HL-60 (cell line): ENCODE results near the gene MTREX.

Experiments
- POLR2AphosphoS5 ChIP-seq: IDR thresholded peaks from 2 replicates; pipeline ENCODE4 v1.6.1; 2012; ENCODE audit warnings: low read depth
- TF ChIP-seq, protein P1 (sequence below): IDR thresholded peaks from one replicate; pipeline ENCODE4 v1.5.1; 2011; ENCODE audit warnings: low read length, control low read depth, inconsistent platforms; ENCODE audit not compliant: insufficient read depth
- TF ChIP-seq, protein P2 (sequence below): IDR thresholded peaks from 2 replicates; pipeline ENCODE4 v1.6.1; 2012; ENCODE audit warnings: low read depth; ENCODE audit not compliant: insufficient replicate concordance

DNA sequence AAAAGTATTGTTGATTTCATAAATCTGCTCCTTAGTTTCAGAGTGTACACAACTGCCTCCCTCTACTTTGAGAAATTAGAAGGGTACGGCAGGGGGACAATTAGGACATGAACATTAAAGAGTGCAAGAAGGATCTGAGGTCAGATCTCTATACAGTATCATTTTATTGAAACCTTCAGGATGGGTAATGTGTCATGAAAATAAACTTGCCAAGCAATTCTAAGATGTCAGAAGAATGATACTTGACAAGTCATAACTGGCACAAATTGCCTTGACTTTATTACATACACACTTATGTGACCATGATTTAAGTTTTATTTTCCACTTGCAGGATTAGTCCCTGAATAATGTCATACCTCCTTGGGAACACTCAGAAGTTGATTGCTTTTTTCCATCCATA lies 134.2 kb downstream of the MTREX start:
- TF ChIP-seq, protein P1, sequence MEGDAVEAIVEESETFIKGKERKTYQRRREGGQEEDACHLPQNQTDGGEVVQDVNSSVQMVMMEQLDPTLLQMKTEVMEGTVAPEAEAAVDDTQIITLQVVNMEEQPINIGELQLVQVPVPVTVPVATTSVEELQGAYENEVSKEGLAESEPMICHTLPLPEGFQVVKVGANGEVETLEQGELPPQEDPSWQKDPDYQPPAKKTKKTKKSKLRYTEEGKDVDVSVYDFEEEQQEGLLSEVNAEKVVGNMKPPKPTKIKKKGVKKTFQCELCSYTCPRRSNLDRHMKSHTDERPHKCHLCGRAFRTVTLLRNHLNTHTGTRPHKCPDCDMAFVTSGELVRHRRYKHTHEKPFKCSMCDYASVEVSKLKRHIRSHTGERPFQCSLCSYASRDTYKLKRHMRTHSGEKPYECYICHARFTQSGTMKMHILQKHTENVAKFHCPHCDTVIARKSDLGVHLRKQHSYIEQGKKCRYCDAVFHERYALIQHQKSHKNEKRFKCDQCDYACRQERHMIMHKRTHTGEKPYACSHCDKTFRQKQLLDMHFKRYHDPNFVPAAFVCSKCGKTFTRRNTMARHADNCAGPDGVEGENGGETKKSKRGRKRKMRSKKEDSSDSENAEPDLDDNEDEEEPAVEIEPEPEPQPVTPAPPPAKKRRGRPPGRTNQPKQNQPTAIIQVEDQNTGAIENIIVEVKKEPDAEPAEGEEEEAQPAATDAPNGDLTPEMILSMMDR: no peak
- no peak for TF ChIP-seq POLR2AphosphoS5
- TF ChIP-seq, protein P2, sequence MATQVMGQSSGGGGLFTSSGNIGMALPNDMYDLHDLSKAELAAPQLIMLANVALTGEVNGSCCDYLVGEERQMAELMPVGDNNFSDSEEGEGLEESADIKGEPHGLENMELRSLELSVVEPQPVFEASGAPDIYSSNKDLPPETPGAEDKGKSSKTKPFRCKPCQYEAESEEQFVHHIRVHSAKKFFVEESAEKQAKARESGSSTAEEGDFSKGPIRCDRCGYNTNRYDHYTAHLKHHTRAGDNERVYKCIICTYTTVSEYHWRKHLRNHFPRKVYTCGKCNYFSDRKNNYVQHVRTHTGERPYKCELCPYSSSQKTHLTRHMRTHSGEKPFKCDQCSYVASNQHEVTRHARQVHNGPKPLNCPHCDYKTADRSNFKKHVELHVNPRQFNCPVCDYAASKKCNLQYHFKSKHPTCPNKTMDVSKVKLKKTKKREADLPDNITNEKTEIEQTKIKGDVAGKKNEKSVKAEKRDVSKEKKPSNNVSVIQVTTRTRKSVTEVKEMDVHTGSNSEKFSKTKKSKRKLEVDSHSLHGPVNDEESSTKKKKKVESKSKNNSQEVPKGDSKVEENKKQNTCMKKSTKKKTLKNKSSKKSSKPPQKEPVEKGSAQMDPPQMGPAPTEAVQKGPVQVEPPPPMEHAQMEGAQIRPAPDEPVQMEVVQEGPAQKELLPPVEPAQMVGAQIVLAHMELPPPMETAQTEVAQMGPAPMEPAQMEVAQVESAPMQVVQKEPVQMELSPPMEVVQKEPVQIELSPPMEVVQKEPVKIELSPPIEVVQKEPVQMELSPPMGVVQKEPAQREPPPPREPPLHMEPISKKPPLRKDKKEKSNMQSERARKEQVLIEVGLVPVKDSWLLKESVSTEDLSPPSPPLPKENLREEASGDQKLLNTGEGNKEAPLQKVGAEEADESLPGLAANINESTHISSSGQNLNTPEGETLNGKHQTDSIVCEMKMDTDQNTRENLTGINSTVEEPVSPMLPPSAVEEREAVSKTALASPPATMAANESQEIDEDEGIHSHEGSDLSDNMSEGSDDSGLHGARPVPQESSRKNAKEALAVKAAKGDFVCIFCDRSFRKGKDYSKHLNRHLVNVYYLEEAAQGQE: no peak
